Astrocyte (in vitro differentiated cells and primary cell): ENCODE measurements around the gene DOK5. TPM values are rescaled to one million over a fixed set of nuclear protein-coding genes. Genes with fewer than 3 reads are reported as not detected.

Experiments
- DNase-seq: peaks from one replicate; pipeline ENCODE4 v3.0.0-alpha.2; 2010; ENCODE audit warnings: low read depth
- FAIRE-seq: peaks from 2 replicates; lab custom pipeline; 2011; peaks lifted over from hg19 to GRCh38; lab: Jason Lieb, UNC
- H2AFZ ChIP-seq: 2 replicates; pipeline ENCODE4 v1.6.0; 2012; ENCODE audit warnings: low read depth, low read length, inconsistent platforms
- H3K27ac ChIP-seq: 2 replicates; pipeline ENCODE4 v1.5.1; 2011; ENCODE audit warnings: low read depth, low read length, inconsistent platforms
- H3K27me3 ChIP-seq: 2 replicates; pipeline ENCODE4 v1.6.0; 2011; ENCODE audit warnings: low read length, inconsistent platforms; ENCODE audit not compliant: insufficient read depth
- H3K36me3 ChIP-seq: 2 replicates; pipeline ENCODE4 v1.5.1; 2011; ENCODE audit warnings: low read length, inconsistent platforms; ENCODE audit not compliant: insufficient read depth
- H3K4me1 ChIP-seq: 2 replicates; pipeline ENCODE4 v1.5.1; 2011; ENCODE audit warnings: low read length, inconsistent platforms; ENCODE audit not compliant: insufficient read depth
- H3K4me2 ChIP-seq: 2 replicates; pipeline ENCODE4 v1.6.0; 2012; ENCODE audit warnings: low read length, inconsistent platforms
- H3K4me3 ChIP-seq: 2 replicates; pipeline ENCODE4 v1.5.1; 2011; ENCODE audit warnings: low read depth, mild to moderate bottlenecking, low read length, inconsistent platforms; ENCODE audit not compliant: insufficient read depth
- H3K79me2 ChIP-seq: 2 replicates; pipeline ENCODE4 v1.6.0; 2012; ENCODE audit warnings: mild to moderate bottlenecking, low read length, inconsistent platforms; ENCODE audit not compliant: insufficient read depth
- H3K9ac ChIP-seq: 2 replicates; pipeline ENCODE4 v1.6.0; 2012; ENCODE audit warnings: mild to moderate bottlenecking, low read length, inconsistent platforms
- H3K9me3 ChIP-seq: 2 replicates; pipeline ENCODE4 v1.5.1; 2012; ENCODE audit warnings: low read depth, mild to moderate bottlenecking, low read length, inconsistent platforms; ENCODE audit not compliant: insufficient read depth
- H4K20me1 ChIP-seq: 2 replicates; pipeline ENCODE4 v1.6.0; 2012; ENCODE audit warnings: low read length, inconsistent platforms; ENCODE audit not compliant: insufficient read depth
- H3K27ac Mint-ChIP-seq: one replicate; pipeline ENCODE4 v1.8.0; 2021; ENCODE audit warnings: mild to moderate bottlenecking, mixed read lengths; ENCODE audit not compliant: unreplicated experiment
- H3K27me3 Mint-ChIP-seq: one replicate; pipeline ENCODE4 v1.8.0; 2021; ENCODE audit warnings: low read depth, mixed read lengths; ENCODE audit not compliant: unreplicated experiment
- H3K36me3 Mint-ChIP-seq: one replicate; pipeline ENCODE4 v1.8.0; 2021; ENCODE audit warnings: low read depth, mixed read lengths; ENCODE audit not compliant: unreplicated experiment
- H3K4me1 Mint-ChIP-seq: one replicate; pipeline ENCODE4 v1.8.0; 2021; ENCODE audit warnings: low read depth, mixed read lengths; ENCODE audit not compliant: unreplicated experiment
- H3K4me3 Mint-ChIP-seq: one replicate; pipeline ENCODE4 v1.8.0; 2021; ENCODE audit warnings: mild to moderate bottlenecking, moderate library complexity, mixed read lengths; ENCODE audit not compliant: unreplicated experiment
- H3K9me3 Mint-ChIP-seq: one replicate; pipeline ENCODE4 v1.8.0; 2021; ENCODE audit warnings: mild to moderate bottlenecking, mixed read lengths; ENCODE audit not compliant: unreplicated experiment
- CTCF ChIP-seq: IDR thresholded peaks from 2 replicates; pipeline ENCODE4 v1.5.1; 2011; ENCODE audit warnings: low read depth, mild to moderate bottlenecking, inconsistent platforms, low read length, moderate library complexity; ENCODE audit not compliant: insufficient read depth
- EZH2 ChIP-seq: IDR thresholded peaks from 2 replicates; pipeline ENCODE4 v1.6.1; 2012; ENCODE audit warnings: mild to moderate bottlenecking, low read length, inconsistent platforms; ENCODE audit not compliant: insufficient read depth
- total RNA-seq: library from RNA; stranded (reverse); gene quantifications from 2 replicates; pipeline ENCODE4 v1.2.1, GENCODE V29; 2021

Gene DOK5
- total RNA-seq, 1 donor from 2014 or later, result 1.2 TPM

GRCh38 chr20:54572665-54573435 is 97.5 kb downstream of the DOK5 start:
- DNase-seq, result no peak
- H3K27me3 Mint-ChIP-seq, result no peaks in the 10 kb centered on the region
- H3K36me3 Mint-ChIP-seq, result no peaks in the 10 kb centered on the region
- H3K4me1 Mint-ChIP-seq, result no peaks in the 10 kb centered on the region
- H3K9ac ChIP-seq, result no peak overlapping the region
- H3K9me3 ChIP-seq, result no peaks in the 10 kb centered on the region
- no peaks in the 10 kb centered on the region for H3K4me1 ChIP-seq
- H3K79me2 ChIP-seq, result no peaks in the 10 kb centered on the region
- no peak overlapping the region for H3K4me3 Mint-ChIP-seq
- H3K36me3 ChIP-seq, result no peaks in the 10 kb centered on the region
- H3K9me3 Mint-ChIP-seq, result no peaks in the 10 kb centered on the region
- H3K27me3 ChIP-seq, result no peaks in the 10 kb centered on the region
- H4K20me1 ChIP-seq, result no peaks in the 10 kb centered on the region
- no peak overlapping the region for H3K27ac ChIP-seq
- FAIRE-seq, result no peak
- no peak overlapping the region for H3K4me2 ChIP-seq
- H2AFZ ChIP-seq, result no peak overlapping the region
- no peak overlapping the region for H3K4me3 ChIP-seq
- TF ChIP-seq EZH2 (no peak), CTCF (no peak)
- no peak overlapping the region for H3K27ac Mint-ChIP-seq

DNA sequence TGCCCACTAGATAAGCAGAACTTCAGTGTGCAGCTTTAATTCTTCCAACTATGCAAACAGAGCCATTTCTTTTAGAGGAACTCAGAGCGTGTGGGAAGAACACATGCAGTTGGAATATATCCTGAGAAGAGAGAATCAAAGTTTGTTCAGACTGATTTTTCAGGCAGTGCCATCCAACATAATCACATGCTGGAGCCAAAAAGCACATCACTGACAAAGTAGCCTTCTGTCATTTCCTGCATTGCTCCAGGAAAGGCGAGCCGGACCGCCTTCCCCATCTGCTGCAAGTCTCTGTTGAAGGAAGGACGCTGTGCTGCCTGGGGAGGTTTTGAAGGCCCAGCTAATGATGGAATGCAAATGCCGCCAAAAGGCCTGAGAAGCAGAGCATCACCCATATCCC is 98.4 kb downstream of the DOK5 start:
- Histone ChIP-seq H3K36me3 (no peaks in the 10 kb centered on the region), H3K4me2 (no peak overlapping the region), H3K4me3 (no peak overlapping the region), H3K9ac (no peak overlapping the region), H2AFZ (no peak overlapping the region), H3K27me3 (no peaks in the 10 kb centered on the region), H3K79me2 (no peaks in the 10 kb centered on the region), H3K27ac (no peak overlapping the region), H4K20me1 (no peaks in the 10 kb centered on the region), H3K9me3 (no peaks in the 10 kb centered on the region), H3K4me1 (no peaks in the 10 kb centered on the region)
- no peak for FAIRE-seq
- TF ChIP-seq CTCF (no peak), EZH2 (no peak)
- no peak overlapping the region for H3K4me3 Mint-ChIP-seq
- no peaks in the 10 kb centered on the region for H3K27me3 Mint-ChIP-seq
- no peak overlapping the region for H3K27ac Mint-ChIP-seq
- H3K36me3 Mint-ChIP-seq, result no peaks in the 10 kb centered on the region
- no peak for DNase-seq
- H3K4me1 Mint-ChIP-seq, result no peaks in the 10 kb centered on the region
- H3K9me3 Mint-ChIP-seq, result no peaks in the 10 kb centered on the region

- Mint-ChIP-seq H3K9me3 (no peaks in the 10 kb centered on the region), H3K27ac (no peak overlapping the region), H3K4me3 (no peak overlapping the region), H3K27me3 (no peaks in the 10 kb centered on the region), H3K36me3 (no peaks in the 10 kb centered on the region), H3K4me1 (no peaks in the 10 kb centered on the region)
- Histone ChIP-seq H3K27ac (no peak overlapping the region), H3K36me3 (no peaks in the 10 kb centered on the region), H3K4me1 (no peaks in the 10 kb centered on the region), H3K4me2 (no peak overlapping the region), H3K9me3 (no peaks in the 10 kb centered on the region), H4K20me1 (no peaks in the 10 kb centered on the region), H3K4me3 (no peak overlapping the region), H3K27me3 (no peaks in the 10 kb centered on the region), H3K79me2 (no peaks in the 10 kb centered on the region), H3K9ac (no peak overlapping the region), H2AFZ (no peak overlapping the region)
- TF ChIP-seq CTCF (no peak), EZH2 (no peak)
- DNase-seq (no peak), FAIRE-seq (no peak)
These were observed 101.1 kb downstream of the DOK5 start for GRCh38 chr20:54576518-54576917.
